Endodermal cell (in vitro differentiated cells): ENCODE data around the gene CMTM3. TPM values are rescaled to one million over a fixed set of nuclear protein-coding genes. Genes with fewer than 3 reads are reported as not detected.

Source experiments
- DNase-seq: peaks from one replicate; pipeline ENCODE4 v3.0.0-alpha.2; 2017
- H3K27ac ChIP-seq: 2 replicates; pipeline ENCODE4 v1.5.1; 2013; ENCODE audit warnings: mild to moderate bottlenecking, low read depth, low read length, moderate library complexity
- H3K27me3 ChIP-seq: 2 replicates; pipeline ENCODE4 v1.6.1; 2013; ENCODE audit warnings: mild to moderate bottlenecking, low read length, moderate library complexity; ENCODE audit not compliant: insufficient read depth, control insufficient read depth, poor library complexity, severe bottlenecking
- H3K36me3 ChIP-seq: 2 replicates; pipeline ENCODE4 v1.7.0; 2013; ENCODE audit warnings: mild to moderate bottlenecking, low read length, moderate library complexity; ENCODE audit not compliant: control insufficient read depth, insufficient read depth
- H3K4me1 ChIP-seq: one replicate; pipeline ENCODE4 v1.7.0; 2013; ENCODE audit warnings: low read length; ENCODE audit not compliant: control insufficient read depth, insufficient read depth
- H3K4me3 ChIP-seq: 2 replicates; pipeline ENCODE4 v1.5.1; 2013; ENCODE audit warnings: mild to moderate bottlenecking, low read length, moderate library complexity
- H3K9ac ChIP-seq: 2 replicates; pipeline ENCODE4 v1.6.1; 2013; ENCODE audit warnings: mild to moderate bottlenecking, low read length, moderate library complexity; ENCODE audit not compliant: poor library complexity, severe bottlenecking; ENCODE audit errors: extremely low read depth
- H3K9me3 ChIP-seq: 2 replicates; pipeline ENCODE4 v1.6.1; 2013; ENCODE audit warnings: mild to moderate bottlenecking, low read length, moderate library complexity; ENCODE audit not compliant: control insufficient read depth
- H3K27ac Mint-ChIP-seq: 2 replicates; pipeline ENCODE4 v1.8.0; 2020; ENCODE audit warnings: mixed read lengths
- H3K27me3 Mint-ChIP-seq: 2 replicates; pipeline ENCODE4 v1.8.0; 2021; ENCODE audit warnings: mild to moderate bottlenecking, mixed read lengths; ENCODE audit not compliant: insufficient read depth
- H3K36me3 Mint-ChIP-seq: 2 replicates; pipeline ENCODE4 v1.8.0; 2020; ENCODE audit warnings: low read depth, mixed read lengths
- H3K4me1 Mint-ChIP-seq: 2 replicates; pipeline ENCODE4 v1.8.0; 2020; ENCODE audit warnings: mixed read lengths
- H3K4me3 Mint-ChIP-seq: 2 replicates; pipeline ENCODE4 v1.8.0; 2020; ENCODE audit warnings: mild to moderate bottlenecking, moderate library complexity, mixed read lengths
- H3K9me3 Mint-ChIP-seq: 2 replicates; pipeline ENCODE4 v1.8.0; 2020; ENCODE audit warnings: mild to moderate bottlenecking, mixed read lengths
- WGBS, 2 experiments: methylation state at CpG; one replicate each; pipeline versions ENCODE4 v1.1.5 to v1.1.7; 2013; ENCODE audit warnings: missing lambda C conversion rate in 2 of 2, mixed read lengths in 1 of 2; ENCODE audit not compliant: insufficient coverage in 1 of 2, insufficient read length in 1 of 2; 5-methylcytosine and 5-hydroxymethylcytosine counted together
- total RNA-seq, 2 donors: library from RNA; stranded (reverse); fragmentation: NEBNext Ultra II Directional in 1 of 2; extraction: Animal tissue kit (Norgen Biotek cat#: 25700) in 1 of 2; gene quantifications; 2 replicates in 1 of 2; 3 replicates in 1 of 2; pipeline ENCODE4 v1.2.1, GENCODE V29; 2021
- TF ChIP-seq, protein P1 (sequence below): fragments of 200-600 bp; sonication (generic); conservative IDR thresholded peaks from 2 replicates; pipeline ENCODE4 v1.5.0; 2021; ENCODE audit warnings: antibody characterized with exemption, mild to moderate bottlenecking

The CMTM3 gene
- total RNA-seq, 2 donors from 2014 or later: 44.2 to 48.5 TPM

DNA sequence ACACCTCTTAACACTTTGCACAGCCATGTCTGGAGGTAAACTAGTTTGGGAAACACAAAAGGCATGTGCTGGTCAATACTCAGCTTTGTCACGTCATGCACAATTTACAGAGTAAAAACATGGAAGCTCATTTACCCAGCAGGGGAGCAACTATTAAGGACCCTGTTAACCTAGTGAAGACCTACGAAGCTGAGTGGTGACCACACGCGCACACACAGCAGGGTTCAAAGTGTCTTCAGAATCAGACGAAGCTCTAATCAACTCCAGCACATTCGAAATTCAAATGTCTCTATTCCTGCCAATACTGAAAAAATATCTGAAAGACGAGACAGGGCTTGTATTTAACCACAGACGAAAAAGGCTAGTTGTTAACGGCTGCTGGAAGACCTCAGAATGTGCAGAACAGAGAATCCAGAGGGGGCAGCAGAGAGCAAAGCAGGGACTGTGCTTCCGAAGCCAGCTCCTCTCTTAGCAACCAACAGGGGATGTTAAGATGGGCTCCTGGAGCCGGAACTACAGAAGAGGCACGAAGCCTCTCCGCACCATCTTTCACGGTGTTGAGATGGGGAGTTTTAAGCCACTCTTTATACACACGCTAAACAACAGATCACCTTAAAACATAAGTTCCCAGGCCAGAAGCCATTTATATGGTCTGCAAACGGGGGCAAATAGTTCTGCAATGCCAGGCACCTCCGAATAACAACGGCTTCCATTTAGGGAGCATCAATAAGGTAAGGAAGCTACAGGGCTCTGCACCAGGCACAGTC, 46.4 kb downstream of the CMTM3 start:
- Mint-ChIP-seq H3K27me3 (no peaks in the 10 kb centered on the region), H3K9me3 (no peaks in the 10 kb centered on the region), H3K4me1 (peaks cover 30% of the 10 kb centered on the region), H3K27ac (peak overlapping the region; percentile 32), H3K4me3 (peak overlapping the region; percentile 11), H3K36me3 (peaks cover 3% of the 10 kb centered on the region)
- H3K9ac ChIP-seq: no peak overlapping the region
- H3K27me3 ChIP-seq: no peaks in the 10 kb centered on the region
- 43 to 51% methylated on average over 12 to 17 of the region's 18 CpGs for whole genome bisulfite sequencing, 2 experiments
- H3K4me3 ChIP-seq: no peak overlapping the region
- no peaks in the 10 kb centered on the region for H3K36me3 ChIP-seq
- DNase-seq: peak; percentile 96
- no peaks in the 10 kb centered on the region for H3K9me3 ChIP-seq
- H3K4me1 ChIP-seq: no peaks in the 10 kb centered on the region
- H3K27ac ChIP-seq: no peak overlapping the region
- TF ChIP-seq, protein P1, sequence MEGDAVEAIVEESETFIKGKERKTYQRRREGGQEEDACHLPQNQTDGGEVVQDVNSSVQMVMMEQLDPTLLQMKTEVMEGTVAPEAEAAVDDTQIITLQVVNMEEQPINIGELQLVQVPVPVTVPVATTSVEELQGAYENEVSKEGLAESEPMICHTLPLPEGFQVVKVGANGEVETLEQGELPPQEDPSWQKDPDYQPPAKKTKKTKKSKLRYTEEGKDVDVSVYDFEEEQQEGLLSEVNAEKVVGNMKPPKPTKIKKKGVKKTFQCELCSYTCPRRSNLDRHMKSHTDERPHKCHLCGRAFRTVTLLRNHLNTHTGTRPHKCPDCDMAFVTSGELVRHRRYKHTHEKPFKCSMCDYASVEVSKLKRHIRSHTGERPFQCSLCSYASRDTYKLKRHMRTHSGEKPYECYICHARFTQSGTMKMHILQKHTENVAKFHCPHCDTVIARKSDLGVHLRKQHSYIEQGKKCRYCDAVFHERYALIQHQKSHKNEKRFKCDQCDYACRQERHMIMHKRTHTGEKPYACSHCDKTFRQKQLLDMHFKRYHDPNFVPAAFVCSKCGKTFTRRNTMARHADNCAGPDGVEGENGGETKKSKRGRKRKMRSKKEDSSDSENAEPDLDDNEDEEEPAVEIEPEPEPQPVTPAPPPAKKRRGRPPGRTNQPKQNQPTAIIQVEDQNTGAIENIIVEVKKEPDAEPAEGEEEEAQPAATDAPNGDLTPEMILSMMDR: peak; percentile 93

GRCh38 chr16:66651474-66651765, 46.9 kb downstream of the CMTM3 start:
- TF ChIP-seq, protein P1: no peak
- Histone ChIP-seq H3K4me1 (no peaks in the 10 kb centered on the region), H3K27me3 (no peaks in the 10 kb centered on the region), H3K36me3 (no peaks in the 10 kb centered on the region), H3K4me3 (no peak overlapping the region), H3K9me3 (no peaks in the 10 kb centered on the region), H3K27ac (no peak overlapping the region), H3K9ac (no peak overlapping the region)
- peak overlapping the region; percentile 32 for H3K27ac Mint-ChIP-seq
- no peaks in the 10 kb centered on the region for H3K27me3 Mint-ChIP-seq
- H3K36me3 Mint-ChIP-seq: peaks cover 3% of the 10 kb centered on the region
- H3K4me3 Mint-ChIP-seq: peak overlapping the region; percentile 11
- peaks cover 30% of the 10 kb centered on the region for H3K4me1 Mint-ChIP-seq
- WGBS, 2 experiments: 20 to 73% methylated on average over 2 of the region's 2 CpGs
- DNase-seq: no peak
- H3K9me3 Mint-ChIP-seq: no peaks in the 10 kb centered on the region

DNA sequence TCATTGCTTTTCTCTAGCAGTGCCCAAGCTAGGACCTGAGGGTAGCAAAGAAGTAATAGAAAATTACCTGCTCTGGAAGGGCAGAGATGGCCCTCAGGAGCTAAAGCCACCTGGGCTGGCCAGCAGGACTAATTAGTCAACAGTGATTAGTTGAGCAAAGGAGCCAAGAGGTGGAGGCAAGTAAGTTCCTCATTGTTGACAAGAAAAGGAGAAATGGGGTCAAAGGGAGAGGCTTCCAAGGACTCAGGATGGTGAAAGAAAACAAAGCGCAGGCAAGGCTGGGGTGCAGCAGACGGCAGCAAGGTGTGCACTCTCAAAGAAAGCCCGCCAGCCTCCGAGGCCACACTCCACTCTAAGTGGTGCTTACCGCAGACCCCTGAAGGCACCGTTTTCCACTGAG, 47.5 kb downstream of the CMTM3 start:
- peak overlapping the region; percentile 76 for H3K27ac Mint-ChIP-seq
- H3K4me3 Mint-ChIP-seq: no peak overlapping the region
- H3K9me3 ChIP-seq: no peaks in the 10 kb centered on the region
- peaks cover 30% of the 10 kb centered on the region for H3K4me1 Mint-ChIP-seq
- H3K4me3 ChIP-seq: no peak overlapping the region
- H3K9me3 Mint-ChIP-seq: no peaks in the 10 kb centered on the region
- H3K9ac ChIP-seq: no peak overlapping the region
- H3K27me3 Mint-ChIP-seq: no peaks in the 10 kb centered on the region
- TF ChIP-seq, protein P1: no peak
- H3K27ac ChIP-seq: no peak overlapping the region
- peaks cover 3% of the 10 kb centered on the region for H3K36me3 Mint-ChIP-seq
- H3K4me1 ChIP-seq: no peaks in the 10 kb centered on the region
- H3K36me3 ChIP-seq: no peaks in the 10 kb centered on the region
- WGBS, 2 experiments: 95 to 98% methylated on average over 6 of the region's 6 CpGs
- DNase-seq: no peak
- no peaks in the 10 kb centered on the region for H3K27me3 ChIP-seq
